Caco-2 (cell line): ENCODE data around the gene ARL4A. TPM values are rescaled to one million over a fixed set of nuclear protein-coding genes. Genes with fewer than 3 reads are reported as not detected.
A peak's percentile ranks its signal among the peaks of the same experiment; 100 is the strongest.
"Not testable (repeated sequence)": the region's sequence is repeated elsewhere in the genome, so short reads cannot be mapped to it uniquely, and the experiment has no call there.

Experiments used
- BruUV-seq: library from RNA; stranded (reverse); fragments of 400-500 nt; replicated peaks from 2 replicates; lab custom pipeline; 2021; lab: Mats Ljungman, UMichigan
- CTCF ChIA-PET: fragments of 300-600 bp; sonication (Branson Sonifier 250); formaldehyde crosslinking; loops from one replicate; lab custom pipeline; 2022; ENCODE audit warnings: antibody characterized with exemption; lab: Charles Lee
- POLR2A ChIA-PET: fragments of 300-600 bp; sonication (Branson Sonifier 250); formaldehyde crosslinking; loops from one replicate; lab custom pipeline; 2022; ENCODE audit warnings: antibody characterized with exemption; lab: Charles Lee
- DNase-seq, 2 experiments: peaks; one replicate each; pipeline versions ENCODE4 v3.0.0 to v3.0.0-alpha.2; 2020 to 2022
- H3K27me3 ChIP-seq: replicated peaks from 2 replicates; pipeline ENCODE4 v1.6.0; 2011; ENCODE audit warnings: low read length; ENCODE audit not compliant: control insufficient read depth, insufficient read depth
- H3K36me3 ChIP-seq: 2 replicates; pipeline ENCODE4 v1.5.1; 2011; ENCODE audit warnings: low read length; ENCODE audit not compliant: control insufficient read depth, insufficient read depth
- H3K4me1 ChIP-seq: fragments of 250-450 bp; sonication (Bioruptor Pico); 2 replicates; pipeline ENCODE4 v1.5.1; 2020; ENCODE audit warnings: mild to moderate bottlenecking
- H3K4me3 ChIP-seq: 2 replicates; pipeline ENCODE4 v1.5.1; 2011; ENCODE audit warnings: low read depth, mild to moderate bottlenecking, control low read depth, low read length
- H3K9me3 ChIP-seq: fragments of 250-450 bp; sonication (Bioruptor Pico); 2 replicates; pipeline ENCODE4 v1.5.1; 2020; ENCODE audit warnings: mild to moderate bottlenecking, moderate library complexity
- H3K27ac Mint-ChIP-seq: one replicate; pipeline ENCODE4 v1.8.0; 2022; ENCODE audit warnings: mixed read lengths; ENCODE audit not compliant: unreplicated experiment
- H3K27me3 Mint-ChIP-seq: one replicate; pipeline ENCODE4 v1.8.0; 2022; ENCODE audit warnings: mixed read lengths; ENCODE audit not compliant: insufficient read depth, unreplicated experiment
- H3K36me3 Mint-ChIP-seq: one replicate; pipeline ENCODE4 v1.8.0; 2022; ENCODE audit warnings: mild to moderate bottlenecking, mixed read lengths; ENCODE audit not compliant: insufficient read depth, unreplicated experiment
- H3K4me1 Mint-ChIP-seq: one replicate; pipeline ENCODE4 v1.8.0; 2022; ENCODE audit warnings: low read depth, mixed read lengths; ENCODE audit not compliant: unreplicated experiment
- H3K4me3 Mint-ChIP-seq: one replicate; pipeline ENCODE4 v1.8.0; 2022; ENCODE audit warnings: mild to moderate bottlenecking, moderate library complexity, mixed read lengths; ENCODE audit not compliant: unreplicated experiment
- H3K9me3 Mint-ChIP-seq: one replicate; pipeline ENCODE4 v1.8.0; 2022; ENCODE audit warnings: mixed read lengths; ENCODE audit not compliant: unreplicated experiment
- intact Hi-C: fragments of 100-400 bp; cut with micrococcal nuclease; formaldehyde crosslinking; loops from one replicate; pipeline ENCODE4 v1.10.0; 2022; ENCODE audit not compliant: unreplicated experiment
- total RNA-seq: library from RNA; stranded (reverse); gene quantifications from 2 replicates; pipeline ENCODE4 v1.2.3, GENCODE V29; 2022
- TF ChIP-seq, protein P1 (sequence below), 2 experiments: fragments of 200-600 bp in 1 of 2; IDR thresholded peaks; 1 replicate in 1 of 2; 2 replicates in 1 of 2; pipeline versions ENCODE4 v1.5.1 to v1.8.0; 2011 to 2022; ENCODE audit warnings: antibody characterized with exemption in 1 of 2, control low read depth in 1 of 2, inconsistent platforms in 1 of 2, low read depth in 1 of 2, low read length in 1 of 2, mild to moderate bottlenecking in 1 of 2, moderate library complexity in 1 of 2; ENCODE audit not compliant: insufficient read depth in 1 of 2, severe bottlenecking in 1 of 2, unreplicated experiment in 1 of 2

ARL4A gene
- total RNA-seq, 1 experiment from 2014 or later, result 40.6 TPM

DNA sequence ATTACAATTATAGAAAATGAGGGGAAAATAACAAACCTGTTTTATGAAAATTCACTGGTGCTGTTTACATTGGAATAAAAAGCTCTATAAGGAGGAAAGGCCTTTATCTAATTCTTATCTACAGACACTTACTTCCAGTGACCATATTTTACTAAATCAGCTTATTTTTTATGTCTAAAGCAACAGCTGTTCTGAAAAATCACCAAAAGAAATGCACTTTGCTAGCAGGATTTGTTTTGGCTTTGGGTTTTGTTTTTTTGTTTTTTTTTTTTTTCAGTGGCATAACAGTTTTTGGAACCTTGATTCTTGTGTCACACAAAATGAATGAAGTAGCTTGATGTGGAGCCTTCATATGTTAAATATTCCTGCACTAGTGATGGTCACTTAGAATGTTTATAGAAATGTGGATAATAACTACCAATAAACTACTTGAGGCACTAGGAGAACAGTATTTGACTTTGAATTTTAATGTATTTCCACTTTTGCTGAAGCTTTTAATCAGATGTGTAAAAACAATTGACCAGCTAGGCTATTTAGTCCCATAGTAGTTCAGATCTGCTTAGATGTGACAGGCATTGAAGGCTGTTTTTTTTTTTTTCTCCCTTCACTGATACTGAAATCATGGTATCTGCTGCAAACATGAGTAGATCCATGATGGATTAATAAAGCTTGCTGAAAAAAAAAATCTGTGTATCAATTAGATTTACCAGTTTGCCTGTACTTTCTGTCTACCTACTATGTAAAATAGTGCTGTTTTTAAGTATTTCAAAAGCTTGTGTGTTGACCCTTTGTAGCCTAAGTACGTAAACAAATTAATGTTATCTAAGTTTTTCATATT lies 2.8 kb downstream of the ARL4A start:
- Mint-ChIP-seq H3K36me3 (peaks cover 32% of the 10 kb centered on the region), H3K27me3 (no peaks in the 10 kb centered on the region), H3K4me3 (peak overlapping the region; percentile 93), H3K4me1 (peaks cover 7% of the 10 kb centered on the region), H3K27ac (no peak overlapping the region), H3K9me3 (no peaks in the 10 kb centered on the region)
- intact Hi-C loops, result no loop called here
- Histone ChIP-seq H3K4me1 (peaks cover 1% of the 10 kb centered on the region; the same call in 1 of the 2 replicates), H3K36me3 (no peaks in the 10 kb centered on the region), H3K4me3 (peak overlapping the region; percentile 26), H3K9me3 (no peaks in the 10 kb centered on the region), H3K27me3 (no peaks in the 10 kb centered on the region)
- CTCF ChIA-PET, result interaction anchor here (0.6 to 1.2 kb wide), 2 partner anchors 572 to 573 kb away, joined by 3 to 4 read pairs; no protein-coding TSS in a partner anchor
- POLR2A ChIA-PET, result no interaction called here
- no peak for DNase-seq
- BruUV-seq, result no TSS peak
- TF ChIP-seq, protein P1, sequence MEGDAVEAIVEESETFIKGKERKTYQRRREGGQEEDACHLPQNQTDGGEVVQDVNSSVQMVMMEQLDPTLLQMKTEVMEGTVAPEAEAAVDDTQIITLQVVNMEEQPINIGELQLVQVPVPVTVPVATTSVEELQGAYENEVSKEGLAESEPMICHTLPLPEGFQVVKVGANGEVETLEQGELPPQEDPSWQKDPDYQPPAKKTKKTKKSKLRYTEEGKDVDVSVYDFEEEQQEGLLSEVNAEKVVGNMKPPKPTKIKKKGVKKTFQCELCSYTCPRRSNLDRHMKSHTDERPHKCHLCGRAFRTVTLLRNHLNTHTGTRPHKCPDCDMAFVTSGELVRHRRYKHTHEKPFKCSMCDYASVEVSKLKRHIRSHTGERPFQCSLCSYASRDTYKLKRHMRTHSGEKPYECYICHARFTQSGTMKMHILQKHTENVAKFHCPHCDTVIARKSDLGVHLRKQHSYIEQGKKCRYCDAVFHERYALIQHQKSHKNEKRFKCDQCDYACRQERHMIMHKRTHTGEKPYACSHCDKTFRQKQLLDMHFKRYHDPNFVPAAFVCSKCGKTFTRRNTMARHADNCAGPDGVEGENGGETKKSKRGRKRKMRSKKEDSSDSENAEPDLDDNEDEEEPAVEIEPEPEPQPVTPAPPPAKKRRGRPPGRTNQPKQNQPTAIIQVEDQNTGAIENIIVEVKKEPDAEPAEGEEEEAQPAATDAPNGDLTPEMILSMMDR (IDR thresholded peaks at IDR 0.05; ENCODE audit: insufficient read depth in 1 of 2, low read depth in 1 of 2, low read length in 1 of 2, severe bottlenecking in 1 of 2, unreplicated experiment in 1 of 2), result no peak

DNA sequence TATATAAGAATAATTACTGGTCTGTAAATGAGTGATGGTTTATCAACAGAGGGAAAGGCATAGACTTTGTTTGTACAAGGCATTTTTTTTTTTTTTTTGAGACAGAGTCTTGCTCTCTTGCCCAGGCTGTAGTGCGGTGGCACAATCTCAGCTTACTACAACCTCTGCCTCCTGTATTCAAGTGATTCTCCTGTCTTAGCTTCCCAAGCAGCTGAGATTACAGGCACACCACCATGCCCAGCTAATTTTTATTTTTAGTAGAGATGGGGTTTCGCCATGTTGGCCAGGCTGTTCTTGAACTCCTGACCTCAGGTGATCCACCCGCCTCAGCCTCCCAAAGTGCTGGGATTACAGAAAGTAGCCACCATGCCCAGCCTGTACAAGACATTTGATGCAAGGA lies 4.0 kb downstream of the ARL4A start:
- H3K4me1 ChIP-seq, H3K27me3 Mint-ChIP-seq, H3K36me3 ChIP-seq, DNase-seq, H3K27ac Mint-ChIP-seq, H3K9me3 ChIP-seq, intact Hi-C loops, H3K4me3 Mint-ChIP-seq, H3K27me3 ChIP-seq, POLR2A ChIA-PET, BruUV-seq, CTCF ChIA-PET, H3K4me1 Mint-ChIP-seq, H3K4me3 ChIP-seq, H3K9me3 Mint-ChIP-seq: not testable (repeated sequence)
- peaks cover 32% of the 10 kb centered on the region for H3K36me3 Mint-ChIP-seq

DNA sequence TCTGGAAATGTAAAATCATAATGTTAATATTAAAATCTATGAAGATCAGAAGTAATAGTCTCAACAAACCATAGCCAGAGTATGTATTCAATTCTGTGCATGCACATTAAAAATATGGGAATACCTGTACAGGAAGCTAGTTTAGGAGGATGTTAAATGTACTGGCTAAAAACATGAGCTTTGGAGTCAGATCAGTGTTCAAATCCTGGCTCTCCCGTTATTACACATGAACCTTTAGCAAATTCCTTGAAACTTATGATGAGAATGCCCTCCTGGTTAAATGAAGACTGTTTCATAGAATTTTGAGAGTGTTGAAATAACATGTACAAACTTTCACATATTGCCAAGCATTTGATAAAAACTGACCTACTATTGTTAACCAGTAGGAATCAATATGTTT lies 4.6 kb downstream of the ARL4A start:
- no peak overlapping the region for H3K4me3 Mint-ChIP-seq
- CTCF ChIA-PET, result no interaction called here

More for the DNA sequence above, 4.6 kb downstream of the ARL4A start:
- H3K4me1 Mint-ChIP-seq, result no peaks in the 10 kb centered on the region
- Histone ChIP-seq H3K4me1 (no peaks in the 10 kb centered on the region; the same call in 1 of the 2 replicates), H3K4me3 (no peak overlapping the region), H3K9me3 (no peaks in the 10 kb centered on the region), H3K27me3 (no peaks in the 10 kb centered on the region), H3K36me3 (no peaks in the 10 kb centered on the region)
- no TSS peak for BruUV-seq
- POLR2A ChIA-PET, result no interaction called here
- no peaks in the 10 kb centered on the region for H3K27me3 Mint-ChIP-seq
- DNase-seq, result no peak
- intact Hi-C loops, result no loop called here
- H3K27ac Mint-ChIP-seq, result no peak overlapping the region
- H3K9me3 Mint-ChIP-seq, result no peaks in the 10 kb centered on the region
- peaks cover 31% of the 10 kb centered on the region for H3K36me3 Mint-ChIP-seq
- TF ChIP-seq, protein P1 (IDR thresholded peaks at IDR 0.05; ENCODE audit: insufficient read depth in 1 of 2, low read depth in 1 of 2, low read length in 1 of 2, severe bottlenecking in 1 of 2, unreplicated experiment in 1 of 2), result no peak
